Measurements from ENCODE around the gene ANKRD29.
A peak's percentile ranks its signal among the peaks of the same experiment; 100 is the strongest.

Gene ANKRD29

DNA sequence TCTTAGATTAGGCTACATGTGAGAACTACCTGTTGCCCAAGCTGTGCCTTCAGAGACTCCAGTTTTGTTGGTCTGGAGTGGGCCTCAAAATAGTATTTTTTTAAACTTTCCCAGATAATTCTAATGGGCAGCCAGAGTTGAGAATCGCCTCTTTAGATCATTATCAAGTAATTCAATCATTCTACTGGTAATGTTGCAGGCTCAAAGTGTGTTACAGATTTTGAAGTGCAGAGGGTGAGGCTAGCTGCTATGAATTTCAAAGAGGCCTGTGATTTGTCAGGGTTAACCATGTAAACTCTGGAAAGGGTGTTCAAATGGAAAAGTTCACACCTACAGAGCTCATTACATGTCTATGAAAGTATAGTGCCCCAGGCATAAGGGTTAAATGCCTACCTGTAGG is 30.1 kb downstream of the ANKRD29 start:
- 83 to 100% methylated on average over 1 of the region's 1 CpG for WGBS, 2 experiments
- Histone ChIP-seq H3K4me3 (ENCODE audit: insufficient read depth, low read depth, low read length) (no peak overlapping the region), H3K27me3 (ENCODE audit: control insufficient read depth, insufficient read depth, low read length, poor library complexity, severe bottlenecking) (no peaks in the 10 kb centered on the region)

DNA sequence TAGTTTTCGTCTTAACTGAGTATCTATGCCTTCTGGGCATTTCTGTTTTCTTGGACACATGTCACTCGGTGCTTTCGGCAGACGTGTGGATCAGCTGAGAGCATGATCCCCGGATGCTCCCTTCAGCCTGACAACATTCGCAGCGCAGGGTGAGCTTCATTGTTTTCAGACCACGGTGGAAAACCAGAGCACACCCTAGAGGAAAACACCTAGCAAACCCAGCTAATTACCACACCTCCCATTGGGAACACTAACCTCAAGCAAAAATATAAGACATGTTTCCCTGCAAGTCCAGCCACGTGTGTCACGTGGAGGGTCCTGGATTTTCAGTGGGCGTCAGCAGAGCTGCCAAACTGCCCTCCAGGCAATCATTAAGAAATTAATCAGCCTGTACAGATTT is 31.0 kb downstream of the ANKRD29 start:
- no peak overlapping the region for H3K27ac ChIP-seq (ENCODE audit: insufficient read depth, low read depth, low read length, poor library complexity, severe bottlenecking)
- 51 to 57% methylated on average over 11 of the region's 11 CpGs for WGBS, 2 experiments
- no peaks in the 10 kb centered on the region for H3K4me1 ChIP-seq (ENCODE audit: control insufficient read depth, insufficient read depth, low read length)
- no peaks in the 10 kb centered on the region for H3K9me3 ChIP-seq (ENCODE audit: control insufficient read depth, low read length)
- no peaks in the 10 kb centered on the region for H3K27me3 ChIP-seq (ENCODE audit: control insufficient read depth, insufficient read depth, low read length, poor library complexity, severe bottlenecking)
- H3K4me3 ChIP-seq (ENCODE audit: insufficient read depth, low read depth, low read length) = no peak overlapping the region
- H3K36me3 ChIP-seq (ENCODE audit: control insufficient read depth, insufficient read depth, low read length) = no peaks in the 10 kb centered on the region

More for the DNA sequence above, 30.1 kb downstream of the ANKRD29 start:
- H3K36me3 ChIP-seq (ENCODE audit: control insufficient read depth, insufficient read depth, low read length) = no peaks in the 10 kb centered on the region
- H3K9me3 ChIP-seq (ENCODE audit: control insufficient read depth, low read length) = no peaks in the 10 kb centered on the region
- H3K4me1 ChIP-seq (ENCODE audit: control insufficient read depth, insufficient read depth, low read length) = no peaks in the 10 kb centered on the region
- no peak overlapping the region for H3K27ac ChIP-seq (ENCODE audit: insufficient read depth, low read depth, low read length, poor library complexity, severe bottlenecking)

DNA sequence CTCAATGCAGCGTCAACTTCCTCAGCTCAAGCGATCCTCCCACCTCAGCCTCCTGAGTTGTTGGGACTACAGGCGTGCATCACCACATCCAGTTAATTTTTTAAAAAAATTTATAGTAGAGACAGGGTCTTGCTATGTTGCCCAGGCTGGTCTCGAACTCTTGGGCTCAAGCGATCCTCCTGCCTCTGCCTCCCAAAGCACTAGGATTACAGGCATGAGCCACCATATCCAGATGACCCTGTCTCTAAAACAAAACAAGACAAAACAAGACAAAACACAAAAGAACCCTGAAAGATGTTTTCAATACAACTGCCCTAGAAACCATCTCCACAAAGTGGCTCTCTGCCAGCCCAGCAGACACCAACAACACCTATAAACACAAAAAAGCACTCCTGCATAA is 31.4 kb downstream of the ANKRD29 start:
- Histone ChIP-seq H3K4me3 (ENCODE audit: insufficient read depth, low read depth, low read length) (no peak overlapping the region), H3K27me3 (ENCODE audit: control insufficient read depth, insufficient read depth, low read length, poor library complexity, severe bottlenecking) (no peaks in the 10 kb centered on the region), H3K9me3 (ENCODE audit: control insufficient read depth, low read length) (no peaks in the 10 kb centered on the region), H3K27ac (ENCODE audit: insufficient read depth, low read depth, low read length, poor library complexity, severe bottlenecking) (no peak overlapping the region), H3K4me1 (ENCODE audit: control insufficient read depth, insufficient read depth, low read length) (no peaks in the 10 kb centered on the region), H3K36me3 (ENCODE audit: control insufficient read depth, insufficient read depth, low read length) (no peaks in the 10 kb centered on the region)
- 86 to 90% methylated on average over 4 to 5 of the region's 5 CpGs for WGBS, 2 experiments

DNA sequence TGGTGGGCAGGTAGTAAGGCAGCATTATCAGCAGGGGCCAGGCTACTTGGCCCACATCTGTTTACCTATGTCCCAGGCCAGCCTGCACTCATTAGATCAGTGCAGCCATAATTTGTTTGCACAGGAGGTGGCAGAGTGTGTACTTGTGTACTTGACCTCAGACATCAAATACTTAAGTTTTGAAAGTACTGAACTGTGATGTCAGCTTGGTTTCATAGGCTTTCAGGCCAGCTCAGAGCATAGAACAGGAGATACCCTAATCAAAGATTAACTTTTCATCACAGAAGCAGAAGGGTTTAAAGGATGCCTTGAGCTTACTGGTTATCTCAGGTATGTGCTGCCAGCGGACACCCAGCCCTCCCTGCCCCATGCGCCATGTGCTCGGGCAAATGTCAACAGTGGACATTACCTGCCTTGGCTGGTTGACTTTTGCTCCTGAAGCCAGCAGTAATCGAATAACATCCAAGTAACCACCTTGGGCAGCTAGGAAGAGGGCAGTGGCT is 33.2 kb downstream of the ANKRD29 start:
- Histone ChIP-seq H3K9me3 (ENCODE audit: control insufficient read depth, low read length) (no peaks in the 10 kb centered on the region), H3K4me1 (ENCODE audit: control insufficient read depth, insufficient read depth, low read length) (no peaks in the 10 kb centered on the region), H3K36me3 (ENCODE audit: control insufficient read depth, insufficient read depth, low read length) (no peaks in the 10 kb centered on the region), H3K27me3 (ENCODE audit: control insufficient read depth, insufficient read depth, low read length, poor library complexity, severe bottlenecking) (no peaks in the 10 kb centered on the region), H3K4me3 (ENCODE audit: insufficient read depth, low read depth, low read length) (no peak overlapping the region), H3K27ac (ENCODE audit: insufficient read depth, low read depth, low read length, poor library complexity, severe bottlenecking) (no peak overlapping the region)
- WGBS, 2 experiments = 92 to 95% methylated on average over 4 of the region's 4 CpGs

DNA sequence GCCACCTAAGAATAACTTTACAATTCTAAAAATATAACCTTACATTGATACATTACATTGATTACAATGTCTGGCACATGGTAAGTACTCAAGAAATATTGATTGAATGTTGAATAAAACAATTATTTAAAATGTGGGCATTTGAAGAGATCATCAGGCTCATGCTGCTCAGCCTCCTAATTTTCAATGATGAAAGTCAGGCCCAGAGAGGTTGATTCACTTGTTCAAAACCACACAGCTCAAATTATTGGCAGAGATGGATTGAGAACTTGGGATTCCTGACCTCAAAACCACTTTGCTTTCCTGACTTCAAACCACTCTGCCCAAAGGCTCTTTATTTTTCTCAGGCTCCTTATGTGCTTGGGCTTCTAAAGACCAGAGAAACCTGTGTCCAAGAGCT is 34.7 kb downstream of the ANKRD29 start:
- Histone ChIP-seq H3K4me1 (ENCODE audit: control insufficient read depth, insufficient read depth, low read length) (no peaks in the 10 kb centered on the region), H3K27ac (ENCODE audit: insufficient read depth, low read depth, low read length, poor library complexity, severe bottlenecking) (no peak overlapping the region), H3K4me3 (ENCODE audit: insufficient read depth, low read depth, low read length) (no peak overlapping the region), H3K36me3 (ENCODE audit: control insufficient read depth, insufficient read depth, low read length) (no peaks in the 10 kb centered on the region), H3K27me3 (ENCODE audit: control insufficient read depth, insufficient read depth, low read length, poor library complexity, severe bottlenecking) (no peaks in the 10 kb centered on the region), H3K9me3 (ENCODE audit: control insufficient read depth, low read length) (no peaks in the 10 kb centered on the region)

DNA sequence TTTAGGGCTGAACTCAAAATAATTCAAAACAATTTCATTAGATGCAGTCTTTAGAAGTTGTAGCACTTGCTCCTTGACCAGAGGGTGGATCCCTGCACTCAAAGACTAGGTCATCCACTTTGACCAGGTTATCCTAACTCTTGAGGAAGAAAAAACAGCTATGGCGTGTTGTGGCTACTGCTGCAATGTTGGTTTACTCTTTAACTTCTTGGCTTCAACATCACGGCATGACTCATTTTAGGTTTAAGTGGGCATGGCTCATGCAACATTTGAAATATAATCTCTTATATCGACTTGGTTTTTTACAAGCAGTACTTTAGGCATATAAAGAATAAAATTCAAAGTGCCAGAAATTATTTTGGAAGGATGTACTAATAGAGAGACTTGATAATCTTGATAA is 35.4 kb downstream of the ANKRD29 start:
- no peaks in the 10 kb centered on the region for H3K9me3 ChIP-seq (ENCODE audit: control insufficient read depth, low read length)
- no peak overlapping the region for H3K4me3 ChIP-seq (ENCODE audit: insufficient read depth, low read depth, low read length)
- H3K4me1 ChIP-seq (ENCODE audit: control insufficient read depth, insufficient read depth, low read length) = no peaks in the 10 kb centered on the region
- 87 to 94% methylated on average over 3 of the region's 3 CpGs for WGBS, 2 experiments
- H3K27me3 ChIP-seq (ENCODE audit: control insufficient read depth, insufficient read depth, low read length, poor library complexity, severe bottlenecking) = no peaks in the 10 kb centered on the region
- H3K36me3 ChIP-seq (ENCODE audit: control insufficient read depth, insufficient read depth, low read length) = no peaks in the 10 kb centered on the region
- H3K27ac ChIP-seq (ENCODE audit: insufficient read depth, low read depth, low read length, poor library complexity, severe bottlenecking) = no peak overlapping the region

DNA sequence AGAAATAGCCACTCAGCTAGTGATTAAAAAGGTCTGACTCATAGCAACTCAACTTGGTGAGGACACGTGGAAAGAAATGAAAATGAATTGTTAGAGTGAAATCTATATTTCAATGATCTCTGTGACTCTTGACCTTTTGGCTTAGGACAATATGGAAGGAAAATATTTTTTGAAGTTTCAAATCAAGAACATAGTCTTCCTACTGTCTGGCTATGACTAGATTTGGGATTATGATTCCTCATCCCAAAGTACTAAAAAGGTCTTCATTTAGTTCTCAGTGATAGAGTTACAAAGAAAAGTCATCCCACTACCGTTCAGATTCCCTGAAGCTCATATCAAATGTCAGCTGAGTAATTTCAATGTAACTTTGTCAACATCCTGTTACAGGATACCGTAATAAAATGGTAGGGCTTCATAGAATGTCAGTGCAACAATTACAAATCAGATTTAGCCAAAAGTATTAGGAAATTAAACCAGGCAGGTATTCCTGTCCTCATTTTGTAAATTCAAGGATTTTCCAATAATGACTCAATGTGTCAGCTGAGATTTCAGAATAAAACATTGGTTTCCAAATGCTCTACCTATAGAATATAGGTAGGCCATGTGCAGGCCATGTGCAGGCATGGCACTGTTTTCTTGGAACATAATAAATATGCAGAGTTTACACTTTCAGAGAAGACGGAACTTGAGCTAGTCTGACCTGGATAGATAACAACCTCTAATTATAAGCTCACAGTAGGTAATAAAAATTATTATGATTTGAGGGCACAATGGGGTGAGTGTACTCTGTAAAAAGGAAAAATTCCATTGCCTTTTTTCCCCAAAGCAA is 36.0 kb downstream of the ANKRD29 start:
- Histone ChIP-seq H3K4me1 (ENCODE audit: control insufficient read depth, insufficient read depth, low read length) (no peaks in the 10 kb centered on the region), H3K9me3 (ENCODE audit: control insufficient read depth, low read length) (no peaks in the 10 kb centered on the region), H3K27me3 (ENCODE audit: control insufficient read depth, insufficient read depth, low read length, poor library complexity, severe bottlenecking) (peaks cover 6% of the 10 kb centered on the region), H3K4me3 (ENCODE audit: insufficient read depth, low read depth, low read length) (no peak overlapping the region), H3K36me3 (ENCODE audit: control insufficient read depth, insufficient read depth, low read length) (no peaks in the 10 kb centered on the region), H3K27ac (ENCODE audit: insufficient read depth, low read depth, low read length, poor library complexity, severe bottlenecking) (no peak overlapping the region)
- WGBS, 2 experiments = 79 to 96% methylated on average over 3 of the region's 4 CpGs

DNA sequence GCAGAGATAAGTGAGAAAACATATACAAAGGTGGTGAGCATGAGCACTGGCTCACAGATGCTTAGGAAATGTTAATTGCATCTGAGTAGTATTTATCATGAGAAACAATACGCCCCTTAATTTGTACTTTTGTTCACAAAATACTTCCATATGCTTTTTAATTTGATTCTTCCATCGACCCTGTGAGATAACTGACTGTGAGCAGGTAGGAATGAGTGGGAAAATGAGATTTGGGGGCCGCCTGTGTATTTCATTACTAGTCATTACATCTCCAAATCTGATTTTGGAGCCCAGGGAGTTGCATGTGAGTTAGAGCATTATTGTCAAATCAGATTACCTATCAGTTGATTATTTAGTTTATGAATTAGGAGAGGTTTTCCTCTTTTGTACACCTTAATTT is 39.7 kb downstream of the ANKRD29 start:
- 90% methylated on average over 2 of the region's 3 CpGs; no CpG with 5 or more reads in 1 of the 2 experiments for WGBS, 2 experiments

DNA sequence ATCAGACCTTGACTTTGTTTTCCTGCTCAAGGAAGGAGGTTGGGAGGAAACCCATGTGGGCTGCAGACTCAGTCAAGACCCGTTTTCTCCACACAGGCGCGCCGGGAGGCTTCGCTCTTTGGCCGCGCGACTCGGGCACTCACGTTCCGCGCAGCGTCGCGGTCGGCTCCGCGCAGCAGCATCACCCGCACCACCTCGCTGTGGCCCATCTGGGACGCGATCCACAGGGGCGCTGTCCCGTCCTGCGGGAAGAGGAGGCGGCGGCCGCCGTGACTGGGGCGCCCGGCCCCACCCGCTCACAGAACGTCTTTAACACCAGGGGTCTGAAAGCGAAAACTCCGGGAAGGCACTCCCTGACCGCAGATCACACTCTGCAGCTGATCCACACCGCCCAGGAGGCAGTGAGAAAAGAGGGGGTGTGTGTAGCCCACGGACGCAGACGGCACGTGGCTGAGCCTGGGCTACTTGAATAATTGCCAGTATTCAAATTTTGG is 43.3 kb downstream of the ANKRD29 start:
- Histone ChIP-seq H3K4me1 (ENCODE audit: control insufficient read depth, insufficient read depth, low read length) (no peaks in the 10 kb centered on the region), H3K27ac (ENCODE audit: insufficient read depth, low read depth, low read length, poor library complexity, severe bottlenecking) (no peak overlapping the region), H3K9me3 (ENCODE audit: control insufficient read depth, low read length) (no peaks in the 10 kb centered on the region), H3K27me3 (ENCODE audit: control insufficient read depth, insufficient read depth, low read length, poor library complexity, severe bottlenecking) (peaks cover 54% of the 10 kb centered on the region), H3K36me3 (ENCODE audit: control insufficient read depth, insufficient read depth, low read length) (no peaks in the 10 kb centered on the region), H3K4me3 (ENCODE audit: insufficient read depth, low read depth, low read length) (peak overlapping the region; percentile 38)
- WGBS, 2 experiments = 5% methylated on average over 41 of the region's 41 CpGs

More for the DNA sequence above, 39.7 kb downstream of the ANKRD29 start:
- peaks cover 42% of the 10 kb centered on the region for H3K27me3 ChIP-seq (ENCODE audit: control insufficient read depth, insufficient read depth, low read length, poor library complexity, severe bottlenecking)
- no peak overlapping the region for H3K4me3 ChIP-seq (ENCODE audit: insufficient read depth, low read depth, low read length)
- H3K27ac ChIP-seq (ENCODE audit: insufficient read depth, low read depth, low read length, poor library complexity, severe bottlenecking) = no peak overlapping the region
- H3K36me3 ChIP-seq (ENCODE audit: control insufficient read depth, insufficient read depth, low read length) = no peaks in the 10 kb centered on the region
- H3K9me3 ChIP-seq (ENCODE audit: control insufficient read depth, low read length) = no peaks in the 10 kb centered on the region
- no peaks in the 10 kb centered on the region for H3K4me1 ChIP-seq (ENCODE audit: control insufficient read depth, insufficient read depth, low read length)

DNA sequence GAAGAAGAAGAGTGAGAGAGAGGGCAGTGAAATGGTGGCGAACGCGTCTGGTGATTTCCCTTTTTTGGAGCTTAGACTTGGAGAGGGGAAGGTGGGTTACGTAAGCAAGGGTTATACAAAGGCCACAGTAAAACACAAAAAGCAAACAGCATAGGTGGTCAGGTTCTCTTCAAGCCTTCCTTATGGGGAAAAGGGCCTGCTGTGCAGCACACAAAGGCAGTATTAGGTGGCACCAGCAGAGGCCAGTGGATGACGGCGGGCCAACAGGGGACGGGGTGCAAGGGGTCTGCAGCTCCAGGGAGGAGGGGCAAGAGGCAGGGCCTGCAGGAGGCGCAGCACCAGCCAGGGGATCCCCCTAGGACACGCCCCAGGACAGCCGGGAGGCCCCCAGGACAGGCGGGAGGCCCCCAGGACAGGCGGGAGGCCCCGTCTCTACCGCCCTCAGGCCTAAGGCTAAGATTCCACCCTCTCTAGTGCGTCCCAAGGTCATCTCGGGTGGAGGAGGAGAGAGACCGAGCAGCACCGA is 43.8 kb downstream of the ANKRD29 start:
- Histone ChIP-seq H3K4me3 (ENCODE audit: insufficient read depth, low read depth, low read length) (peak overlapping the region; percentile 38), H3K27ac (ENCODE audit: insufficient read depth, low read depth, low read length, poor library complexity, severe bottlenecking) (no peak overlapping the region)
- WGBS, 2 experiments = 2 to 4% methylated on average over 18 of the region's 18 CpGs

More for the DNA sequence above, 43.8 kb downstream of the ANKRD29 start:
- H3K36me3 ChIP-seq (ENCODE audit: control insufficient read depth, insufficient read depth, low read length) = no peaks in the 10 kb centered on the region
- no peaks in the 10 kb centered on the region for H3K4me1 ChIP-seq (ENCODE audit: control insufficient read depth, insufficient read depth, low read length)
- no peaks in the 10 kb centered on the region for H3K9me3 ChIP-seq (ENCODE audit: control insufficient read depth, low read length)
- peaks cover 54% of the 10 kb centered on the region for H3K27me3 ChIP-seq (ENCODE audit: control insufficient read depth, insufficient read depth, low read length, poor library complexity, severe bottlenecking)
